Upper lobe of left lung (tissue), 6 donors: ENCODE results near the gene PDE6A. TPM values are rescaled to one million over a fixed set of nuclear protein-coding genes. Genes with fewer than 3 reads are reported as not detected.

ENCODE experiments used
- ATAC-seq, 2 donors: fragments of 200-7000 bp; cut with Tn5 transposase; one replicate each; pipeline ENCODE4 v1.9.1; 2022; ENCODE audit warnings: mild to moderate bottlenecking in 2 of 2, moderate library complexity in 2 of 2; ENCODE audit not compliant: low FRiP score in 2 of 2
- DNase-seq, 2 donors: peaks; one replicate each; pipeline ENCODE4 v3.0.0-alpha.2; 2019 to 2020
- H3K27ac ChIP-seq, 4 donors: fragments of 200-600 bp; sonication (generic); one replicate each; pipeline ENCODE4 v1.5.1; 2016 to 2019
- H3K27me3 ChIP-seq, 4 donors: fragments of 200-600 bp; sonication (generic); one replicate each; pipeline ENCODE4 v1.5.1; 2017 to 2019
- H3K36me3 ChIP-seq, 4 donors: fragments of 200-600 bp; sonication (generic); one replicate each; pipeline ENCODE4 v1.5.1; 2016 to 2019
- H3K4me1 ChIP-seq, 4 donors: fragments of 200-600 bp; sonication (generic); one replicate each; pipeline ENCODE4 v1.5.1; 2018 to 2019
- H3K4me3 ChIP-seq, 4 donors: fragments of 200-600 bp; sonication (generic); one replicate each; pipeline ENCODE4 v1.5.1; 2017 to 2019; ENCODE audit warnings: mild to moderate bottlenecking in 2 of 4, moderate library complexity in 1 of 4
- H3K9me3 ChIP-seq, 4 donors: fragments of 200-600 bp; sonication (generic); one replicate each; pipeline ENCODE4 v1.5.1; 2018 to 2019
- CTCF ChIP-seq, 6 experiments: fragments of 450-650 bp in 4 of 6; fragments of 200-600 bp in 2 of 6; sonication (generic) in 2 of 6; IDR thresholded peaks; one replicate each; pipeline ENCODE4 v1.5.1; 2016 to 2019; ENCODE audit warnings: antibody characterized with exemption in 6 of 6
- EP300 ChIP-seq, 4 donors: sonication (generic); formaldehyde crosslinking; IDR thresholded peaks; one replicate each; pipeline ENCODE4 v1.5.1; 2017; ENCODE audit warnings: antibody characterized with exemption in 4 of 4, control low read depth in 2 of 4
- POLR2A ChIP-seq, 4 donors: fragments of 450-650 bp; IDR thresholded peaks; one replicate each; pipeline ENCODE4 v1.5.1; 2016 to 2017; ENCODE audit warnings: antibody characterized with exemption in 4 of 4, mild to moderate bottlenecking in 2 of 4
- POLR2AphosphoS5 ChIP-seq, 2 donors: sonication (generic); formaldehyde crosslinking; IDR thresholded peaks; one replicate each; pipeline ENCODE4 v1.5.1; 2017; ENCODE audit warnings: antibody characterized with exemption in 2 of 2
- WGBS, 2 donors: methylation state at CpG; one replicate each; pipeline ENCODE4 v1.1.5; 2017 to 2018; 5-methylcytosine and 5-hydroxymethylcytosine counted together
- total RNA-seq, 6 donors: library from RNA; depleted of rRNA in 4 of 6; stranded (reverse); fragments of >200 nt in 4 of 6; gene quantifications; one replicate each; pipeline versions ENCODE4 v1.1.0 to v1.2.1, GENCODE V29; 2016 to 2021
- donor health status: DM: no; HTN: no; CAD: no; lungs with moderate emphysema.
- donor health status: DM: no; HTN: yes; CAD: no; lungs with severe emphysema.

The PDE6A gene
- total RNA-seq, 6 donors from 2014 or later, result not detected

GRCh38 chr5:149898811-149899210, 45.8 kb downstream of the PDE6A start:
- DNase-seq, result no peak
- Histone ChIP-seq H3K4me1 (no peaks in the 10 kb centered on the region), H3K27ac (no peak overlapping the region), H3K9me3 (no peaks in the 10 kb centered on the region), H3K27me3 (no peaks in the 10 kb centered on the region), H3K36me3 (no peaks in the 10 kb centered on the region), H3K4me3 (no peak overlapping the region)
- TF ChIP-seq POLR2AphosphoS5 (IDR thresholded peaks at IDR 0.05) (no peak), EP300 (IDR thresholded peaks at IDR 0.05) (no peak), CTCF (IDR thresholded peaks at IDR 0.05) (no peak), POLR2A (IDR thresholded peaks at IDR 0.05) (no peak)
- WGBS, 2 donors, result 93 to 96% methylated on average over 1 of the region's 1 CpG
- no peak for ATAC-seq

GRCh38 chr5:149895416-149896345, 48.9 kb downstream of the PDE6A start:
- TF ChIP-seq CTCF (IDR thresholded peaks at IDR 0.05) (no peak), EP300 (IDR thresholded peaks at IDR 0.05) (no peak), POLR2A (IDR thresholded peaks at IDR 0.05) (no peak), POLR2AphosphoS5 (IDR thresholded peaks at IDR 0.05) (no peak)
- Histone ChIP-seq H3K27ac (no peak overlapping the region), H3K27me3 (no peaks in the 10 kb centered on the region), H3K4me1 (no peaks in the 10 kb centered on the region), H3K9me3 (no peaks in the 10 kb centered on the region), H3K4me3 (no peak overlapping the region), H3K36me3 (no peaks in the 10 kb centered on the region)
- ATAC-seq, result no peak
- 74% methylated on average over 7 of the region's 7 CpGs for WGBS, 2 donors
- no peak for DNase-seq

GRCh38 chr5:149894237-149894636, 50.4 kb downstream of the PDE6A start:
- Histone ChIP-seq H3K27ac (no peak overlapping the region), H3K36me3 (no peaks in the 10 kb centered on the region), H3K27me3 (no peaks in the 10 kb centered on the region), H3K4me1 (no peaks in the 10 kb centered on the region), H3K4me3 (no peak overlapping the region), H3K9me3 (no peaks in the 10 kb centered on the region)
- DNase-seq (no peak), ATAC-seq (no peak)
- 89 to 90% methylated on average over 1 of the region's 1 CpG for WGBS, 2 donors
- TF ChIP-seq CTCF (IDR thresholded peaks at IDR 0.05) (no peak), EP300 (IDR thresholded peaks at IDR 0.05) (no peak), POLR2A (IDR thresholded peaks at IDR 0.05) (no peak), POLR2AphosphoS5 (IDR thresholded peaks at IDR 0.05) (no peak)

- no peak for DNase-seq
- 87 to 100% methylated on average over 1 of the region's 1 CpG for WGBS, 2 donors
- ATAC-seq, result no peak
Observed at GRCh38 chr5:149893403-149893931, 51.1 kb downstream of the PDE6A start.

More at GRCh38 chr5:149893403-149893931, 51.1 kb downstream of the PDE6A start:
- H3K9me3 ChIP-seq, result no peaks in the 10 kb centered on the region
- no peak overlapping the region for H3K27ac ChIP-seq
- no peaks in the 10 kb centered on the region for H3K27me3 ChIP-seq
- no peaks in the 10 kb centered on the region for H3K4me1 ChIP-seq
- no peaks in the 10 kb centered on the region for H3K36me3 ChIP-seq
- no peak overlapping the region for H3K4me3 ChIP-seq
- TF ChIP-seq CTCF (IDR thresholded peaks at IDR 0.05), result no peak
- no peak for TF ChIP-seq POLR2AphosphoS5 (IDR thresholded peaks at IDR 0.05)
